Neural cell (in vitro differentiated cells): ENCODE measurements around the gene HCK. TPM values are rescaled to one million over a fixed set of nuclear protein-coding genes. Genes with fewer than 3 reads are reported as not detected.

ENCODE experiments used
- H2AFZ ChIP-seq: fragments of 200-600, 300-800 bp; sonication (generic), shearing (Covaris generic); 2 replicates; pipeline ENCODE4 v1.6.0; 2014; ENCODE audit warnings: low read depth, mild to moderate bottlenecking, antibody characterized with exemption, low read length, moderate library complexity
- H3F3A ChIP-seq: fragments of 200-600 bp; shearing (Covaris generic); 2 replicates; pipeline ENCODE4 v1.6.1; 2016; ENCODE audit warnings: mild to moderate bottlenecking, moderate library complexity, mixed read lengths, antibody characterized with exemption, low read length; ENCODE audit not compliant: insufficient read depth, poor library complexity, severe bottlenecking
- H3K27ac ChIP-seq: fragments of 200-600, 300-800 bp; sonication (generic), shearing (Covaris generic); 2 replicates; pipeline ENCODE4 v1.5.1; 2014; ENCODE audit warnings: mild to moderate bottlenecking, low read length, moderate library complexity
- H3K27me3 ChIP-seq: fragments of 300-800, 200-600 bp; sonication (generic), shearing (Covaris generic); 2 replicates; pipeline ENCODE4 v1.6.0; 2014; ENCODE audit warnings: mild to moderate bottlenecking, low read depth, low read length, moderate library complexity; ENCODE audit not compliant: insufficient read depth
- H3K36me3 ChIP-seq: fragments of 300-800, 200-600 bp; sonication (generic), shearing (Covaris generic); 2 replicates; pipeline ENCODE4 v1.5.1; 2014; ENCODE audit warnings: mild to moderate bottlenecking, antibody characterized with exemption, low read length, moderate library complexity; ENCODE audit not compliant: insufficient read depth
- H3K4me2 ChIP-seq: fragments of 300-800, 200-600 bp; sonication (generic), shearing (Covaris generic); 2 replicates; pipeline ENCODE4 v1.6.0; 2014; ENCODE audit warnings: mild to moderate bottlenecking, low read length
- H3K4me3 ChIP-seq: fragments of 300-800, 200-600 bp; sonication (generic), shearing (Covaris generic); 2 replicates; pipeline ENCODE4 v1.5.1; 2014; ENCODE audit warnings: mild to moderate bottlenecking, low read length, moderate library complexity
- H3K79me2 ChIP-seq: fragments of 200-600 bp; shearing (Covaris generic); replicated peaks from 2 replicates; pipeline ENCODE4 v1.6.0; 2014; ENCODE audit warnings: mild to moderate bottlenecking, low read length, moderate library complexity; ENCODE audit not compliant: insufficient read depth
- H3K9ac ChIP-seq: fragments of 300-800, 200-600 bp; sonication (generic), shearing (Covaris generic); 2 replicates; pipeline ENCODE4 v1.6.1; 2016; ENCODE audit warnings: mild to moderate bottlenecking, low read length, mixed read lengths
- H3K9me2 ChIP-seq: fragments of 200-600 bp; shearing (Covaris generic); 2 replicates; pipeline ENCODE4 v1.6.1; 2016; ENCODE audit warnings: mild to moderate bottlenecking, low read length, mixed read lengths; ENCODE audit not compliant: insufficient read depth
- H3K9me3 ChIP-seq: fragments of 200-600, 300-800 bp; sonication (generic), shearing (Covaris generic); 2 replicates; pipeline ENCODE4 v1.6.1; 2016; ENCODE audit warnings: mild to moderate bottlenecking, mixed run types, low read length, moderate library complexity, mixed read lengths
- H4K20me1 ChIP-seq: fragments of 200-600 bp; shearing (Covaris generic); 2 replicates; pipeline ENCODE4 v1.6.1; 2016; ENCODE audit warnings: mild to moderate bottlenecking, mixed run types; ENCODE audit not compliant: insufficient read depth
- CTCF ChIP-seq: fragments of 450-650 bp; IDR thresholded peaks from 2 replicates; pipeline ENCODE4 v1.5.1; 2014; ENCODE audit warnings: antibody characterized with exemption, mild to moderate bottlenecking, moderate library complexity; ENCODE audit not compliant: poor library complexity, severe bottlenecking
- EP300 ChIP-seq: fragments of 450-650 bp; conservative IDR thresholded peaks from 2 replicates; pipeline ENCODE4 v1.6.1; 2014; ENCODE audit warnings: antibody characterized with exemption, mild to moderate bottlenecking, moderate library complexity; ENCODE audit not compliant: poor library complexity, severe bottlenecking
- EZH2 ChIP-seq: fragments of 200-600, 300-800 bp; shearing (Covaris generic), sonication (generic); IDR thresholded peaks from 2 replicates; pipeline ENCODE4 v1.6.1; 2014; ENCODE audit warnings: antibody characterized with exemption, low read length, borderline replicate concordance, mild to moderate bottlenecking; ENCODE audit not compliant: insufficient read depth, poor library complexity, severe bottlenecking
- MXI1 ChIP-seq: fragments of 450-650 bp; conservative IDR thresholded peaks from 2 replicates; pipeline ENCODE4 v1.6.1; 2014; ENCODE audit warnings: antibody characterized with exemption, mild to moderate bottlenecking; ENCODE audit not compliant: poor library complexity, severe bottlenecking
- POLR2AphosphoS5 ChIP-seq: IDR thresholded peaks from 2 replicates; pipeline ENCODE4 v1.6.1; 2012
- RAD21 ChIP-seq: fragments of 450-650 bp; conservative IDR thresholded peaks from 2 replicates; pipeline ENCODE4 v1.6.1; 2014; ENCODE audit warnings: antibody characterized with exemption, mild to moderate bottlenecking, moderate library complexity
- REST ChIP-seq: IDR thresholded peaks from 2 replicates; pipeline ENCODE4 v1.6.1; 2012; ENCODE audit warnings: borderline replicate concordance
- SMC3 ChIP-seq: fragments of 450-650 bp; conservative IDR thresholded peaks from 2 replicates; pipeline ENCODE4 v1.6.1; 2014; ENCODE audit warnings: antibody characterized with exemption, mild to moderate bottlenecking, moderate library complexity; ENCODE audit not compliant: poor library complexity
- TAF1 ChIP-seq: IDR thresholded peaks from 2 replicates; pipeline ENCODE4 v1.6.1; 2012; ENCODE audit warnings: low read depth
- polyA plus RNA-seq: library from polyadenylated mRNA; depleted of rRNA; stranded (reverse); fragments of >200 nt; gene quantifications from 2 replicates; pipeline ENCODE4 v1.2.3, GENCODE V29; 2014

HCK gene
- polyA plus RNA-seq, 1 donor from 2014 or later, result 0.58 TPM

- H3K9me2 ChIP-seq, result no peaks in the 10 kb centered on the region
- no peaks in the 10 kb centered on the region for H3K36me3 ChIP-seq
- H3K27me3 ChIP-seq, result peaks cover 24% of the 10 kb centered on the region
- TF ChIP-seq CTCF, result no peak
- TF ChIP-seq MXI1, result no peak
- TF ChIP-seq EP300, result no peak
- TF ChIP-seq SMC3, result no peak
- TF ChIP-seq POLR2AphosphoS5, result no peak
- TF ChIP-seq TAF1, result no peak
- TF ChIP-seq EZH2, result no peak
- no peak for TF ChIP-seq REST
- no peak for TF ChIP-seq RAD21
- H2AFZ ChIP-seq, result no peak overlapping the region
- H3K4me2 ChIP-seq, result no peak overlapping the region
- H3K9me3 ChIP-seq, result peaks cover under 1% of the 10 kb centered on the region
- no peaks in the 10 kb centered on the region for H3F3A ChIP-seq
- no peak overlapping the region for H3K27ac ChIP-seq
- no peak overlapping the region for H3K9ac ChIP-seq
- H3K4me3 ChIP-seq, result no peak overlapping the region
- no peaks in the 10 kb centered on the region for H3K79me2 ChIP-seq
- H4K20me1 ChIP-seq, result no peaks in the 10 kb centered on the region
These were observed 6.0 kb upstream of the HCK start for GRCh38 chr20:32045999-32046398.

- Histone ChIP-seq H3K9me2 (no peaks in the 10 kb centered on the region), H3K4me3 (no peak overlapping the region), H3K9ac (no peak overlapping the region), H3F3A (no peaks in the 10 kb centered on the region), H3K9me3 (peaks cover 8% of the 10 kb centered on the region), H2AFZ (no peak overlapping the region), H4K20me1 (no peaks in the 10 kb centered on the region), H3K79me2 (no peaks in the 10 kb centered on the region), H3K27ac (no peak overlapping the region), H3K4me2 (no peak overlapping the region), H3K27me3 (peaks cover 55% of the 10 kb centered on the region), H3K36me3 (no peaks in the 10 kb centered on the region)
- TF ChIP-seq REST, result no peak
- TF ChIP-seq SMC3, result no peak
- no peak for TF ChIP-seq RAD21
- TF ChIP-seq EP300, result no peak
- TF ChIP-seq MXI1, result no peak
These were observed 1.7 kb upstream of the HCK start for GRCh38 chr20:32050324-32050841.
